Caki2 (cell line): ENCODE measurements around the gene SLC44A4. TPM values are rescaled to one million over a fixed set of nuclear protein-coding genes. Genes with fewer than 3 reads are reported as not detected.
A peak's percentile ranks its signal among the peaks of the same experiment; 100 is the strongest.
"Not testable (repeated sequence)": the region's sequence is repeated elsewhere in the genome, so short reads cannot be mapped to it uniquely, and the experiment has no call there.

Source experiments
- DNase-seq: peaks from one replicate; pipeline ENCODE4 v3.0.0-alpha.2; 2015; ENCODE audit warnings: low read depth
- in situ Hi-C: cut with HindIII; loops from 2 replicates; pipeline ENCODE4 v1.10.0; 2016; ENCODE audit warnings: low sequenced_read_pairs, low pct_unique_long_range_greater_than_20kb, mixed read lengths
- total RNA-seq: library from RNA; depleted of rRNA; stranded (reverse); fragments of >200 nt; shearing (Covaris generic); gene quantifications from 2 replicates; pipeline ENCODE4 v1.2.3, GENCODE V29; 2014; ENCODE audit warnings: low replicate concordance; rRNA removed

SLC44A4 gene
- total RNA-seq, 1 experiment from 2014 or later, result 0.54 TPM

GRCh38 chr6:31821301-31822035, 57.3 kb downstream of the SLC44A4 start:
- DNase-seq, result peak; percentile 79

GRCh38 chr6:31820399-31820798, 58.4 kb downstream of the SLC44A4 start:
- DNase-seq, in situ Hi-C loops: not testable (repeated sequence)

More at GRCh38 chr6:31821301-31822035, 57.3 kb downstream of the SLC44A4 start:
- in situ Hi-C loops, result no loop called here

- DNase-seq, result no peak
- in situ Hi-C loops, result no loop called here
These were observed 58.9 kb downstream of the SLC44A4 start for GRCh38 chr6:31819871-31820299.

GRCh38 chr6:31817929-31818511, 60.8 kb downstream of the SLC44A4 start:
- DNase-seq, result peak; percentile 51
- in situ Hi-C loops, result not testable (repeated sequence)

- in situ Hi-C loops, DNase-seq: not testable (repeated sequence)
These were observed 61.5 kb downstream of the SLC44A4 start for GRCh38 chr6:31817133-31817928.

- peak; percentile 99 for DNase-seq
- in situ Hi-C loops, result no loop called here
These were observed 63.6 kb downstream of the SLC44A4 start, which contains the start of the genes HSPA1A and HSPA1L for GRCh38 chr6:31815025-31815838. Gene HSPA1A (plus strand): TSS chr6:31815543. CDS start chr6:31815757, 214 bp downstream. Gene HSPA1L (minus strand): TSS chr6:31815283. CDS start chr6:31811972, 3,311 bp downstream.

- peak; percentile 96 for DNase-seq
- in situ Hi-C loops, result no loop called here
These were observed 64.1 kb downstream of the SLC44A4 start for GRCh38 chr6:31814677-31815024.

- DNase-seq, result no peak
- in situ Hi-C loops, result no loop called here
These were observed 65.3 kb downstream of the SLC44A4 start for GRCh38 chr6:31813465-31813849.

Other genes with a start within 250 kb of the SLC44A4 start
- 286 and 338 TPM in 2 replicates for gene BAG6, start 226.3 kb downstream of the SLC44A4 start, total RNA-seq
- 9.2 TPM in 1 of 2 replicates, not detected in the other for gene APOM, start 223.1 kb downstream of the SLC44A4 start, total RNA-seq
- 12.4 and 21.5 TPM in 2 replicates for gene C6orf47, start 218.2 kb downstream of the SLC44A4 start, total RNA-seq
- 35.2 and 52.4 TPM in 2 replicates for gene GPANK1, start 214.0 kb downstream of the SLC44A4 start, total RNA-seq
- gene CSNK2B, start 212.9 kb downstream of the SLC44A4 start, total RNA-seq, result 66.9 and 104 TPM in 2 replicates
- gene LY6G5B, start 209.0 kb downstream of the SLC44A4 start, total RNA-seq, result not detected in 2 replicates
- 0.30 TPM in 1 of 2 replicates, not detected in the other for gene LY6G5C, start 197.9 kb downstream of the SLC44A4 start, total RNA-seq
- 46.9 and 75.6 TPM in 2 replicates for gene ABHD16A, start 175.7 kb downstream of the SLC44A4 start, total RNA-seq
- not detected in 2 replicates for gene LY6G6F, start 172.1 kb downstream of the SLC44A4 start, total RNA-seq
- gene LY6G6D, start 163.6 kb downstream of the SLC44A4 start, total RNA-seq, result not detected in 2 replicates
- gene LY6G6C, start 157.3 kb downstream of the SLC44A4 start, total RNA-seq, result not detected in 2 replicates
- gene MPIG6B, start 155.6 kb downstream of the SLC44A4 start, total RNA-seq, result not detected in 2 replicates
- 214 and 216 TPM in 2 replicates for gene DDAH2, start 149.7 kb downstream of the SLC44A4 start, total RNA-seq
- gene CLIC1, start 142.5 kb downstream of the SLC44A4 start, total RNA-seq, result 1,335 and 1,598 TPM in 2 replicates
- gene MSH5, start 139.0 kb downstream of the SLC44A4 start, total RNA-seq, result 20.2 and 54.7 TPM in 2 replicates
- 6.2 TPM in 1 of 2 replicates, not detected in the other for gene SAPCD1, start 116.3 kb downstream of the SLC44A4 start, total RNA-seq
- gene VWA7, start 101.7 kb downstream of the SLC44A4 start, total RNA-seq, result 5.5 and 6.1 TPM in 2 replicates
- gene VARS1, start 83.2 kb downstream of the SLC44A4 start, total RNA-seq, result 122 and 144 TPM in 2 replicates
- 75.6 and 85.5 TPM in 2 replicates for gene LSM2, start 72.0 kb downstream of the SLC44A4 start, total RNA-seq
- gene HSPA1L, start 63.7 kb downstream of the SLC44A4 start, total RNA-seq, result 0.61 and 2.0 TPM in 2 replicates
- 316 and 350 TPM in 2 replicates for gene HSPA1A, start 63.5 kb downstream of the SLC44A4 start, total RNA-seq
- 441 and 449 TPM in 2 replicates for gene HSPA1B, start 51.3 kb downstream of the SLC44A4 start, total RNA-seq
- gene NEU1, start 16.2 kb downstream of the SLC44A4 start, total RNA-seq, result 73.1 and 105 TPM in 2 replicates
- gene EHMT2, start 18.7 kb upstream of the SLC44A4 start, total RNA-seq, result 74.6 and 79.0 TPM in 2 replicates
- gene ZBTB12, start 23.1 kb upstream of the SLC44A4 start, total RNA-seq, result 5.5 and 9.3 TPM in 2 replicates
- gene C2, start 48.7 kb upstream of the SLC44A4 start, total RNA-seq, result 3.2 and 7.7 TPM in 2 replicates
- gene CFB, start 67.1 kb upstream of the SLC44A4 start, total RNA-seq, result 2.6 and 4.7 TPM in 2 replicates
- gene NELFE, start 80.0 kb upstream of the SLC44A4 start, total RNA-seq, result 293 and 348 TPM in 2 replicates
- gene SKIC2, start 80.2 kb upstream of the SLC44A4 start, total RNA-seq, result 29.2 and 49.6 TPM in 2 replicates
- 30.5 and 52.6 TPM in 2 replicates for gene DXO, start 93.1 kb upstream of the SLC44A4 start, total RNA-seq
- gene C4A, start 103.1 kb upstream of the SLC44A4 start, total RNA-seq, result 0.30 TPM in 1 of 2 replicates, not detected in the other
- gene C4B, start 135.8 kb upstream of the SLC44A4 start, total RNA-seq, result not detected in 2 replicates
- gene CYP21A2, start 159.4 kb upstream of the SLC44A4 start, total RNA-seq, result not detected in 2 replicates
- 0.90 and 1.4 TPM in 2 replicates for gene TNXB, start 230.3 kb upstream of the SLC44A4 start, total RNA-seq
- gene ATF6B, start 249.2 kb upstream of the SLC44A4 start, total RNA-seq, result 9.2 and 9.7 TPM in 2 replicates